ENCODE data around the gene CEP43.

CEP43 gene, protein sequence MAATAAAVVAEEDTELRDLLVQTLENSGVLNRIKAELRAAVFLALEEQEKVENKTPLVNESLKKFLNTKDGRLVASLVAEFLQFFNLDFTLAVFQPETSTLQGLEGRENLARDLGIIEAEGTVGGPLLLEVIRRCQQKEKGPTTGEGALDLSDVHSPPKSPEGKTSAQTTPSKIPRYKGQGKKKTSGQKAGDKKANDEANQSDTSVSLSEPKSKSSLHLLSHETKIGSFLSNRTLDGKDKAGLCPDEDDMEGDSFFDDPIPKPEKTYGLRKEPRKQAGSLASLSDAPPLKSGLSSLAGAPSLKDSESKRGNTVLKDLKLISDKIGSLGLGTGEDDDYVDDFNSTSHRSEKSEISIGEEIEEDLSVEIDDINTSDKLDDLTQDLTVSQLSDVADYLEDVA

DNA sequence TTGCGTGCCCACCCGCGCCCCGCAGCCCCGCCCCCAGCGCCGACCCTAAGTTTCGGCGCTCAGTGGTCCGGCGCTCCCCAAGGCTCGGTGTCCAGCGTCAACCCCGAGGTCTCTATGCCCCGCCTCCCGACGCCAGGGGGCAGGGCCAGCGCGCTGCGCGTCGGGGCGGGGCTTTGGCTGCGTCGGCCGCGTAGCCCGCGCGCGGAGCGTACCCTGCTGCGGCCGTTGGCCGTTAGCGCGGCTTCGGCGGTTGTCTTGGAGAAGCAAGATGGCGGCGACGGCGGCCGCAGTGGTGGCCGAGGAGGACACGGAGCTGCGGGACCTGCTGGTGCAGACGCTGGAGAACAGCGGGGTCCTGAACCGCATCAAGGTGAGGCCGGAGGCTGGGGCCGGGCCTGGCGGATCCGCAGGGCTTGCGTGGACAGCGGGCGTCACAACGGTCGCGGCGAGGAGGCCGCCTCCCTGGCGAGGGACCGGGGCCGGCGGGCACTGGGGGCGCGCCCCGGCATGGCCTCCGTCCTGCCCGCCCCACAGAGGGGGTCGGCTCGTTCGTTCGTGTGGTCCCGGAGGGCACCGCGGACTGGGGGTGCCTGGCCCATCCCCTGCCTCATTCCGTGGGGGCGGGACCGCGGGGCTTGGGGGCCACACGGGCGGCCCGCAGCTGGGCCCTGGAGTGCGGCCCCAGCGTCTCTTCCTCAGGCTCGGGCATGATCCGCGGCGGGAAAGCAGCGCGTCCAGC, at the start of gene CEP43:
Gene CEP43, plus strand, starts transcription at position 253 of the 739 bp plus-strand sequence. Its CDS starts 16 bp downstream, at position 269.
- DNase-seq, result peak; percentile 96

DNA sequence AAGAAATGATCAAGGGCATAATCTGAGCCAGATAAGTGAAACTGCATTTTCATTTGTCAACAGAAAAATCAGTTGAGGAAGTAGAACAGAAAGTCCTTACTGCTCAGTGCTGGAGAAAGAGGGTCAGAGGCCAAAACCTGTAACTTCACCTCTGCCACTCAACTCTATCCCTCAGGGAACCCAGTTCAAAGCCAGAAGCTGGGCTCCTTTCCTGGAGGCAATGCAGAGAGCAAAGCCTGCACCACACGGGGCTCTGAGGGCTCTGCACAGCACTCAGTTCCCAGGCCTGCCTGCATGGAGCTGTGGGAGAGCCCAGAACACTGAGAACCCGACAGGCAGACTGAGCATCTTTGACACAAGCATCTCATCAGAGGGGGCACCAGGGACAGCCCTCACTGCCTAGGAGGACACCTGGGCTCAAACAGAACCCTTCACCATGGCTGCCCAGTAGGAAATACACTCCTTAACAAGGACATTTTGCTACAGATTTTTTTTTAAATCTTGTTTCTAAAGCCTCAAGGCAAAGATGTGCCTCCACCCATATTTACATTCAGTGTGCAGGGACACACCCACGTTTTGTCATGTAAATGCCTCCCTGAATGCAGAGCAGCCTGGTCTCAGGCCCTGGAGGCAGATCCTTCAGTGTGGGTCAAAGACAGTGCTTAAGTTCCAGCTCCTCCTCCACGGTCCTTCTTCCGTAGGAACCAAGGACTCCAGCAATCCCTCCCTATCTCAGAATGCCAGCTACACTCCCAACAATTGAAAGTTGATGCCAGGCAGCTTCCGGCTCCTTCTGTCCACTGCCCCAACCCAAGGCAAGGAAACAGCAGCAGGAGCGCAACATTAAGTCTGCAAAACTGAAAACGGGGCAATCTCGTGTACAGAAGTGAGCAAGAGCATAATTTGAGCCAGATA, 49.4 kb upstream of the CEP43 start:
- peak; percentile 44 for DNase-seq

DNA sequence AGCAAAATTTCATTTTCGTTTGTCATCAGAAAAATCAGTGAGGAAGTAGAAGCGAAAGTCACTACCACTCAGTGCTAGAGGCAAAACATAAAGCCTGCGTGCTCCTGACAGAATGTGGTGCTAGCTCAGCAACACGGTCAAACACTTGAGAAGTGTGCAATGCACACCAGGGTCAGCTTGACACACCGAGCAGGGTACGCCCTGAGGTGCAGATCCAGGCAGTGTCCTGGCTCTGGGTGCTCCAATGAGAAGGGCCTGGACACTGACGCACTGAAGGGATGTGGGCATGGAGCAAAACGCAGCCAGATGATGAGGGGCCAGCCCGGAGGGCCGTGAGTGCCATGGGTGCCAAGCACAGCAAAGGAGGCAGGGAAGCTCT, 48.8 kb upstream of the CEP43 start:
- peak; percentile 78 for DNase-seq

DNA sequence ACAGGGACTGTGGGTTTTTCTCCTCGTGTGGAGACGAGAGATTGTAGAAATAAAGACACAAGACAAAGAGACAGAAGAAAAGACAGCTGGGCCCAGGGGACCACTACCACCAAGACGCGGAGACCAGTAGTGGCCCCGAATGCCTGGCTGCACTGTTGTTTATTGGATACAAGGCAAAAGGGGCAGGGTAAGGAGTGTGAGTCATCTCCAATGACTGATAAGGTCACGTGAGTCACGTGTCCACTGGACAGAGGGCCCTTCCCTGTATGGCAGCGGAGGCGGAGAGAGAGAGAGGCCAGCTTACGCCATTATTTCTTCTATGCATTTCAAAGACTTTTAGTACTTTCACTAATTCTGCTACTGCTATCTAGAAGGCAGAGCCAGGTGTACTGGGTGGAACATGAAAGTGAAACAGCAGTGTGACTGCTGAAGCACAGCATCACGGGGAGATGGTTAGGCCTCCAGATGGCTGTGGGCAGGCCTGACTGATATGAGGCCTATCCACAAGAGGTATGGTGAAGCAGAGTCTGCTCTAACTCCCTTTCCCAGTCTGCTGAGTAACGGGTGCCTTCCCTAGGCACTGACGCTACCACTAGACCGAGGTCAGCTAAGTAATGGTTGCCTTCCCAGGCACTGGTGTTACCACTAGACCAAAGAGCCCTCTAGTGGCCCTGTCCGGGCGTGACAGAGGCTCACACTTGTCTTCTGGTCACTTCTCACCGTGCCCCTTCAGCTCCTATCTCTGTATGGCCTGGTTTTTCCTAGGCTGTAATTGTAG, 48.1 kb upstream of the CEP43 start:
- peak; percentile 90 for DNase-seq

DNA sequence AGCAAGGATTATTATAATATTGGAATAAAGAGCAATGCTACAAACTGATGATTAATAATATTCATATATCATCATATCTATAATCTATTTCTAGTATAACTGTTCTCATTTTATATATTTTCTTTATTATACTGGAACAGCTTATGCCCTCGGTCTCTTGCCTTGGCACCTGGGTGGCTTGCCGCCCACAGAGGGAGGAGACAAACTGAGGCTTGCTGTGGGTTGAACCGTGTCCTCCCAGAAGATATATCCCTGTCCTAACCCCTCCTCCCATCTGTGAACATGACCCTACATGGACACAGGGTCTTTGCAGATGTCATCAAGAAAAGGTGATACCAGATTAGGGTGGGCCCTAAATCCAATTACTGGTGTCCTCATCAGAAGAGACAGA, 47.5 kb upstream of the CEP43 start:
- no peak for DNase-seq

DNA sequence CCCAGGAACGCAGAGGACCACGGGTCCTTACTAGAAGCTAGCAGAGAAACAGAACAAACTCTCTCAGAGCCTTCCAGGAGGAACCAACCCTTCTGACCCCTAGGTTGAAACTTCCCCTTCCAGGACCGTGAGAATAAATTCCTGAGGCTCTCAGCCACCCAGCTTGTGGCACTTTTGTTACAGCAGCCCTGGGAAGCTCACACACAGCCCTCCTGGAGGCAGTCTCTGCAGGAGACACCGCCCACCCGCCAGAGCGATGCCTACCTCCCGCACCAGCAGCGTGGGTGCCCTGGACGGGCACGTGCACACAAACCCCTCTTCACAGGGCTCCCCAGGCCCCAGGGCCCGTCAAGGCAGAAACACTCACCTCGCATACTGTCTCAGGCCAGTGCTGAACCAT, 47.1 kb upstream of the CEP43 start:
- peak; percentile 45 for DNase-seq

DNA sequence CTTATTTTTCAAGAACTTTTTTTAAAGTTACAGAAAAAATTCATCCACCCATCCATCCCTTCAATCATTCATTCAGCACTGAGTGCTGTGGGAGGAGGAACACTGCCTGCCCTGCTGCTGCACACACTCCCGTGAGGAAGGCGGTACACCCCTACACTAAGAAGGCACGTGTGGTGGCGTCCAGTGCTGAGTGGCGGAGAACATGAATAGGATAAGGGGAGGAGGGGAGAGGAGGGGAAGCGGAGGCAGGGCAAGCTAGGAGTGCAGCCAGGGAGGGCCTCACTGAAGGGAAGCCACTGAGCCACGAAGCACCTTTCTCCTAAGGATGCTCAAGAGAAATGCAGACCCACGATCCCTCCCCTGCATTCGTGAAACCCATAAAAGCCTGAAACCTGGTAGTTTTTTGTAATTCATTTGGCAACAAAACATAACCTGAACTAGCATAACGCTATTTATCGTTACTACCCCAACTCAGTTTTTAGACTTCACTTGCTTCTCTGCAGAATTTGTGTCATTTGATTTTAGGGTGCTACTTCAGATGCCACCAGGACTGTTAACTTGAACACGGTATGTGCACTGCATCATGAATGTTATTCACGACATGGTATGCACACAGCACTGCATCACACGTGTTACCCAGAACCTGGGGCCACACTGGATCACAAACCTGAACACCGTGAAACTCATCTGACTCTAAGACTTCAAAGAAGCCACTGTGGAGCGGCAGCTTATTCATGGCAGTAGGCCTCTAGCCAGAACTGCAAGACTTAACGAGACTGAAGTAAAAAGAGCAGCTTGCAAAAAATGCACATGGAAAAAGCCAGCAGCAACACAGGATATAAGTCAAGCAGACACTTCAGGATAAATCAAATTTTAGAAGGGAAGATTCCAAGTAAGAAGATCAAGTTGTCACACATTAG, 46.4 kb upstream of the CEP43 start:
- peak; percentile 66 for DNase-seq

DNA sequence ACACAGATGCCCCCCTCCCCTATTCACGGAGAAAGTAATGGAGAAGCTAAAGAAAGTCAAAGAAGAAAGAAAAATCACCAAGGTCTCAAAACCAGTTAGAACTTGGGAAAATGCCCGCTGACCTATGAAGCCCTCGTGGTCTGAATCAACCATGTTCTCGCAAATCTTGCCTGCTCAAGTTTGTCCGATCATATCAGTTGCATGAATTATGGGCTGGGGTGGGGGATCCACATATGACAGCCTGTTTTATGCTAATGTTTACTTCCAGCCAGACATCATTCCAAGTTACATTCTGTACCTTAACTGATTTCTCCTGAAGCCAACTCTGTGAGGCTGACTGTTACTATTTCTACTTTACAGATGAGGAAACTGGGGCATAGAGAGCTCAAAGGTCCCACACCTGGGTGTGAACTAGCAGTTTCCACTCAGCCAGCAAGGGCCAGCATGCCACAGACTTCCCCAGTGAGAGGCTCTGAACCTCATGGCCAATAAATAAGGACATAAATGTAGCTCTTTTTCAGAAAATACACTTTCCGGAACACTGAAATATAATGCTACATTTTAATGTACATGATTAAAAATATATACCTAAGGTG, 45.0 kb upstream of the CEP43 start:
- DNase-seq, result no peak

DNA sequence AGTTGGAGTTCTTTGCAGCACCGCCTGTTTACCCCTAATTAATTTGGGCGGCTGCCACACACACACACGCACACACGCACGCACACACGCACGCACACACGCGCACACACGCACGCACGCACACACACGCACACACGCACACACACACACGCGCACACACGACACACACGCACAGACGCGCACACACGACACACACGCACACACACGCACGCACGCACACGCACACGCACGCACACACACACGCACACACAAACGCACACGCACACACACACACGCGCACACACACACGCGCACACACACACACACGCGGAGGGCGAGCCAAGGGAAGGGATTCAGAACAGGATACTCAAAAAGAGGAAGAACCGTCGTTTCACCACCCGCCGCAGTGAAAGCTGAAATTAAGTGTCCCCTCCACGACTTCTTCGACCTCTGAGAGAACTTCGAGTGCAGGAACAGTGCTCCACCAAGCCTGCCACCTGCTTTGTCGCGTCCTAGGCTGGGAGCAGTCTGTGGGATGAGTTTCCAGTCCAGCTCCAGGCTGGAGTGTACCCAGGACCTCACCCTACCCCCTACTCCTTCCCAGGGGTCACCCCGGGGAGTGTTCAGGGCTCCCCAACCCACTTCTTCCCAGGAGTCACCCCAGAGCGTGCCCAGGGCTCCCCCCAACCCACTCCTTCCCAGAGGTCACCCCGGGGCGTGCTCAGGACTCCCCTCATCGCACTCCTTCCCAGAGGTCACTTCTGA, 43.9 kb upstream of the CEP43 start:
- peak; percentile 49 for DNase-seq

DNA sequence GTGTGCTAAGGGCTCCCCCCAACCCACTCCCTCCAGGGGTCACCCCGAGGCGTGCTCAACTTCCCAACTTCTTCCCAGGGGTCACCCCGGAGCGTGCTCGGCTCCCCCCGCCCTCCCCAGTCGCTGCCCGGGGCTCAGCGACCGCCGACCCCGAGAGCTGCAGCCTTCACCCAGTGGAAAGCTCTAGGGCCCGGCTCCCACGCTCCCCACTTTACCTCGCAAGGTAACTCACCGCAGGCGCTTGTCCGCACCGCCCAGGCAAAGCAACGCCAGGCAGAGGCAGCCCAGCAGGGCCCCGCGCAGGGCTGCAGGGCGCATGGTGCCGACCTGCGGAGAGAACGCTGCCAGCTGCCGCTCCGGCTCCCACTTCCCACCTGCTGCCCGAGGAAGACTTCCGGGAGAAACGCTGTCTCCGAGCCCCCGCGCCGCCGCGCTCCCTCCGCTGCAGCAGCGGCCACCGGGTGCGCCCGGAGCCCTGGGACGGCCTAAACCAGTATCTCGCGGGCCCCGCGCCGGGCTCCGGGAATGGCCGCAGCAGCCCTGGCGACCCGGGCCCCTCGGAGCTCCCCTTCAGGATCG, 43.2 kb upstream of the CEP43 start:
- no peak for DNase-seq

DNA sequence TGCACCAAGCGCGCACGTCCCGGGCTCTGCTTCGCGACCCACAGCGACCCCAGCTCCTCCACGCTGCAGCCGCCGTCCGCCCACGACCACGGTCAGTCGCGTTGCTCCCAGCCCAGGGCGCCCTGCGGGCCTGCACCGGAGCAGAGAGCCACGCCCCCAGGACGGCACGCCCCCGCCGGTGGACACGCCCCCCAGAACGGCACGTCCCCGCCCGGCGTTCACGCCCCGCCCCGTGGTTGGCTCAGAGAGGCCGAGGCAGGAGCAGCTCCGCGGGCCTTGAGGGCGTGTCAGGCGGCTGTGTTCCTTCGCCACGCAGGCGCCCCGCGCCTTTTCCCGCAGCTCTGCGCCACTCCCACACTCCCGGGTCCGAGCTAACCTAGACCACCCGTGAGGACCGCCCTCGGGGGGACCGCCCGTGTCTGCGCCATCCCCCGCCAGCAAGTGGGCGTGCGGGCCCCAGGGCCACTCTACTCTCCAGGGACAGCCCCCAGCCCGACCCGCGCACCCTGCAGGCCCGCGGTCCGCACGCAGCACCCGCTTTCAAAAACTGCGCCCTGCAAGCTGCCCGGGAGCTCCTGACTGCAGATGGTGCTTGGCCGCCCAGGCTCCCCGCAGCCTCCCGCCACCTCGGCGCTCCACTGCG, 42.6 kb upstream of the CEP43 start, which contains the start of gene RNASET2:
Gene RNASET2, minus strand, starts transcription at position 107 of the 643 bp plus-strand sequence. CDS start 368 bp downstream, outside the sequence.
- peak; percentile 98 for DNase-seq

DNA sequence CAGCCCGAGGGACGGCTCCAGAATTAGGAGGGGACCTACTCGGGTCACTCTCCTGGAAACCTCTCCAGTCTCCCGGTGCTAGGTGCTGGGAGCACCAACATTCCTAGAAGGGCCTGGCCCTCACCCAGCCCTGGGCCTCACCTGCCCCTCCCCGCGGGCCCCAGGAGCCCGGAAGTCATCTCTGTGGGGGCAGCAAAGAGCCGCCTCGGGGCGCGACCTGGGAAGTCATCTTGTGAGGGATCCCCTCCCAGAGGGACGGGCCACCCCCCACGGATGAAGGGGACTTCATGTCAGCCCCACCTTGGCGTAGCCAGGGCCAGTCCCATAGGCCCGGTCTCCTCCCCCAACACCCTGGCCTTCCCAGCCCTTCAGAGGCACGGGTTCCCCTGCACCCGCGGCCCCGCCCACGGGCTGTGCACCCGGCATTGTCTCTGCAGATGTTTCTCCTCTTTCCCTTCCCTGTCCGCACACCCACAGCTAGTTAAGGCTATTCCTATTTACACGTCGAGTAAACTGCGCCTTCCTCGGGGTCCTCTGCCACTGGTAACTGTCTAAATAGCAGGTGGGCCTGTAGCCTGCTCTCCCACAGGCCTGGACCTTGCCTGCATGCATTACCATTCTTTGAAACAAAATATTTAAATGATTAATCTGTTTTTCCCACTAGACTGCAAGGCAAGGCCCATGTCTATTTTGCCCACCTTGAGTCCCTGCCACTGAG, 42.0 kb upstream of the CEP43 start:
- DNase-seq, result peak; percentile 52

DNA sequence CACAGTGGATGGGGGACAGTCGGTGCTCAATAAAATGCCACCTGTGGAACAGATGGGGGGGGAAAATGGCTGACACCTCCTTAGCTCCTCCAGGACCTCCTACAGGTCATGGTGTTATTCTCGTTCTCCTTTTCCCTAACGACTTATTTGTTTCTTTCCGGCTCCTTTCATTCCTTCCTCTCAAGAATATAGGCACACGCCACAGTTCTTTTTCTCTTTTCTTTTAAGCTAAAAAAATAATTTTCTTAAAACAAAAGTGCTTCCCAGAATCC, 41.5 kb upstream of the CEP43 start:
- no peak for DNase-seq

DNA sequence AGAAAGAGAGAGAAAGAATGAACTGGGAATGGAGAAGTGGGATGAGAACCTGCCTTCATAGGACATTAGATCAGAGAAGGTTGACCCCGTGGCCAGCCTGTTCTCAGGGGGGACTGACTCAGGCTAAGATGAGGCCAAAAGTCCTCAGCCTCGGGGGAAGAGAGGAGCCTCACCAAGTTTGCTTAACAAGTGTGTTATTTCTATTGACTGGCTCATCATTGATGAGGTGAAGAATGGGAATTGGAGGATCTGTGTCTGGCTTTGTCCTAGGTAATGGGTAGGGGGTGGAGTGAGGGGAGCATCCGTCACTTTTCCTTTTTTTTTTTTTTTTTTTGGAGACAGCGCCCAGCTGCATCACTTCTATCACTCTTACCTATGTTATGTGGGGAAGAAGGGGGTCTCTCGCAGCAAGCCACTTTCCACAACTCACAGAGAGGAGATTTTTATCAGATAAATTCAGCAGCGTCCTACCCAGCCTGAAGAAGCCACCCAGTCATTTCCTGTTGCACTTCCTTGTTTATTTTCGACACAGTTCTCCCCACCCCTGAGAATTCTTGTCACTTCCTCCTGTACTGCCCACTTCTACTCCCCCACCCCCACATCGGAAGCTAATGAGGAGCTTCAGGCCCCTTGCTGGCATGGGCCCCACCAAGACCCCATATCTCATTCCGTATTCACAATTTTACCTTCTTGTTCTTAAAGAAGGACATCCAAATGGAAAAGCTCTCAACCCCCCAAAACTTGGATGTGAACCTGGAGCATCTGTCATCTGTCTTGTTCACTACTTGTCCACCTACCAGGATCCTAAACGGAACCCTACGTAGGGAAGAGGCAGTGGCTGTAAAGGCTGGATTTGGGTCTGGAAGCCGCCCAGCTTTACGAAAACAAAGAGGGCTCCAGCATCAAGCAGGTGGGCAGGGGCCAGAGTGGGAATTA, 40.0 kb upstream of the CEP43 start:
- DNase-seq, result peak; percentile 67

DNA sequence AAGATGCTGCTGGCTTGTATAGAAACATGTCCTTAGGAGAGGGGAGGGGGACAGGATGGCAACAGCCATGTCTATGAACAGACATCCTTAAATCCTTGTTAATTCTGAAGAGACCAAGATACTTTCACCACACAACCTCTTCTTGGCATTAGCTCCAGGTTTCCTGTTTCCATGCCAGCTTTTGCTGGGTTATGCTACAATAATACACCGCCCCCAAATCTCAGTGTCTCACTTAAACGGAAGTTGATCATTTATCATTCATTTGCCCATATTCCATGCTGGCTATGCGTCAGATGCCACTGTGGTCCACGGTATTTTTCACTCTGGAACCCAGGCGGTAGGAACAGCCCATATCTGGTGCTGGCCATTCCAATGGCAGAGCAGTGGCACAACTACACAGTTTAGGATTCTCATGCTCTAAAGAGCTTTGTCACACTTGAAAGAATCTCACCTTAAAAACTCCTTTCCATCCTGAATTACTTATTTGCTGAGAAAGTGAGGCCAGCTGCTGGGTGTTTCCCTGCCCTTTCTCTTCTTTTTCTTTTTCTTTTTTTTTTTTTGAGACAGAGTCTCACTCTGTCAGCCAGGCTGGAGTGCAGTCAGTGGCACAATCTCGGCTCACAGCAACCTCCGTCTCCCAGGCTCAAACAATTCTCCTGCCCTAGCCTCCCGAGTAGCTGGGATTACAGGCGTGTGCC, 39.1 kb upstream of the CEP43 start:
- no peak for DNase-seq

DNA sequence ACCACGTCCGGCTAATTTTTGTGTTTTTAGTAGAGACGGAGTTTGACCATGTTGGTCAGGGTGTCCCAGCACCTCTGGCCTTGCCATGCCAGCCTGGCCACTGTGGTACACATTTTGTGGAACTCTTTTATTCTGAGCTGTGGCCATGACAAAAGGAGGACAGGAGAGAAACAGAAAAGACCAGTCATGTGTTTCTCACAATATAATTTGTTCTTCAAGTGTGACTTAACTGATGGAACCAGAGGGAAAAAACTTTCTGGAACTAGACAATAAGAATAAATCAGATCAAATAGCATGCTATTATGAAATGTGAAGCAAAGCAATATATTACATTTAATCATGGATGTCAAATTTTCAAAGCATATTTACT, 38.6 kb upstream of the CEP43 start:
- no peak for DNase-seq

DNA sequence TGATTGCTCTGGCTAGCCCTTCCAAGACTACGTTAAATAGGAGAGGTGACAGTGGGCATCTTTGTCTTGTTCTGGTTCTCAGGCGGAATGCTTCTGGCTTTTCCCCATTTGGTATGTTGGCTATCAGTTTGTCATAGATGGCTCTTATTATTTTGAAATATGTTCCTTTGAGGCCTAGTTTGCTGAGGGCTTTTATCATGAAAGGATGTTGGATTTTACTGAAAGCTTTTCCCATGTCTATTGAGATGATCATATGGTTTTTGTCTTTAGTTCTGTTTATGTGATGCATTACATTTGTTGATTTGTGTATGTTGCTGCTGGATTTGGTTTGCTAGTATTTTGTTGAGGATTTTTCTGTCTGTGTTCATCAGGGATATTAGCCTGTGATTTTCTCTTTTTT, 32.9 kb upstream of the CEP43 start:
- DNase-seq, result no peak
